ENCODE measurements around the gene GXYLT2.
"Not testable (repeated sequence)": the region's sequence is repeated elsewhere in the genome, so short reads cannot be mapped to it uniquely, and the experiment has no call there.

Gene GXYLT2

GRCh38 chr3:72892870-72893269 lies 5.0 kb downstream of the GXYLT2 start:
- DNase-seq (ENCODE audit: low spot score) = no peak

GRCh38 chr3:72894976-72895552 lies 7.2 kb downstream of the GXYLT2 start:
- no peak for DNase-seq (ENCODE audit: low spot score)

GRCh38 chr3:72896996-72897757 lies 9.3 kb downstream of the GXYLT2 start:
- no peak for DNase-seq (ENCODE audit: low spot score)

GRCh38 chr3:72897758-72898007 lies 9.8 kb downstream of the GXYLT2 start:
- DNase-seq (ENCODE audit: low spot score) = no peak

- DNase-seq (ENCODE audit: low spot score) = no peak
Measured at GRCh38 chr3:72899349-72899765, 11.5 kb downstream of the GXYLT2 start.

GRCh38 chr3:72900048-72900447 lies 12.2 kb downstream of the GXYLT2 start:
- DNase-seq (ENCODE audit: low spot score) = no peak

- no peak for DNase-seq (ENCODE audit: low spot score)
Measured at GRCh38 chr3:72901840-72902239, 14.0 kb downstream of the GXYLT2 start.

- DNase-seq (ENCODE audit: low spot score) = no peak
Measured at GRCh38 chr3:72903004-72903403, 15.2 kb downstream of the GXYLT2 start.

- no peak for DNase-seq (ENCODE audit: low spot score)
Measured at GRCh38 chr3:72904163-72904562, 16.3 kb downstream of the GXYLT2 start.

GRCh38 chr3:72906154-72906553 lies 18.3 kb downstream of the GXYLT2 start:
- no peak for DNase-seq (ENCODE audit: low spot score)

GRCh38 chr3:72907131-72907711 lies 19.4 kb downstream of the GXYLT2 start:
- peak; percentile 48 for DNase-seq (ENCODE audit: low spot score)

GRCh38 chr3:72907731-72908620 lies 20.1 kb downstream of the GXYLT2 start:
- peak; percentile 75 for DNase-seq (ENCODE audit: low spot score)

- no peak for DNase-seq (ENCODE audit: low spot score)
Measured at GRCh38 chr3:72909591-72909990, 21.7 kb downstream of the GXYLT2 start.

GRCh38 chr3:72912532-72912931 lies 24.7 kb downstream of the GXYLT2 start:
- no peak for DNase-seq (ENCODE audit: low spot score)

GRCh38 chr3:72914383-72914782 lies 26.5 kb downstream of the GXYLT2 start:
- no peak for DNase-seq (ENCODE audit: low spot score)

GRCh38 chr3:72916250-72916649 lies 28.4 kb downstream of the GXYLT2 start:
- DNase-seq (ENCODE audit: low spot score) = no peak

- no peak for DNase-seq (ENCODE audit: low spot score)
Measured at GRCh38 chr3:72919520-72919919, 31.7 kb downstream of the GXYLT2 start.

GRCh38 chr3:72924055-72924454 lies 36.2 kb downstream of the GXYLT2 start:
- DNase-seq (ENCODE audit: low spot score) = no peak

- not testable (repeated sequence) for DNase-seq (ENCODE audit: low spot score)
Measured at GRCh38 chr3:72928781-72929735, 41.2 kb downstream of the GXYLT2 start.

GRCh38 chr3:72930754-72931153 lies 42.9 kb downstream of the GXYLT2 start:
- no peak for DNase-seq (ENCODE audit: low spot score)

- no peak for DNase-seq (ENCODE audit: low spot score)
Measured at GRCh38 chr3:72932416-72932815, 44.6 kb downstream of the GXYLT2 start.
